Kidney capillary endothelial cell (primary cell): ENCODE results near the gene RSBN1.
"Not testable (repeated sequence)": the region's sequence is repeated elsewhere in the genome, so short reads cannot be mapped to it uniquely, and the experiment has no call there.

Source experiments
- DNase-seq: peaks from one replicate; pipeline ENCODE4 v3.0.0-alpha.2; 2018; ENCODE audit warnings: low spot score

Gene RSBN1

GRCh38 chr1:113780374-113781146, 31.7 kb downstream of the RSBN1 start:
- DNase-seq = no peak

- DNase-seq = no peak
Measured at GRCh38 chr1:113779542-113779941, 32.7 kb downstream of the RSBN1 start.

DNA sequence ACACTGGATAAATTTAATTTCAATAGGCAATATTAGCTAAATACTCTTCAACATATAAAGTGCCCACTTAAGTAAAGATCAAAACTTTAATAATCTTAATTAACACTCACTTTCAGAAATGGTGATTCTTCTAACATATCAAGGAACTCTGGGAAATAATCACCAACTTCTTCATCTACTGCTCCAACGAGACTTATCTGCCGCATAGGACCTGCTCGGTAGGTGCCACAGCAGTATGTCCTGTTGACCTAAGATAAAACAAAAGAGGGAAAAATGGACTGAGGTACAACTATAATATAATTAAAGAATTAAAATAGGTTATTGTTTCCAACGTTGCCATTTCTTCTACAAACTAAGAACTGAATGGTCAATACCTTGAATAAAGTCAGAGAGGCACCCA, 34.7 kb downstream of the RSBN1 start:
- DNase-seq = no peak

DNA sequence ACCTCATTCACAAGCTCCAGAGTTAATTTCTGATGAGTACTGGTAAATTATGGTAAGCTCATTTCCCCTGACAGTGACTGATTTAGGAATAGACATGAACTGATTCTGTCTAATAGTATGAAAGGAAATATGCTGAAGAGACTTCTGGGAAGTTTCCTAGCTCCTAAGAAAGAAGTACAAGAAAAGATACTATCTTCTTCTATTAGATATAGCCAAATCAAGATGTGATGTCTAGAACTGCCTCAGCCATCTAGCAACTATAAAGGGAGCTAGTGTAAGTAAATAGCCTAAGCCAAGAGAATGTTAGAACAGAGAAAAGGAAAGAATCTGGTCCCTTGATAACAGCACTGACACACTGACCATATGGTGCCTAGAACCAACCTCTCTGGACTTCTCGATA, 42.2 kb downstream of the RSBN1 start:
- DNase-seq = no peak

DNA sequence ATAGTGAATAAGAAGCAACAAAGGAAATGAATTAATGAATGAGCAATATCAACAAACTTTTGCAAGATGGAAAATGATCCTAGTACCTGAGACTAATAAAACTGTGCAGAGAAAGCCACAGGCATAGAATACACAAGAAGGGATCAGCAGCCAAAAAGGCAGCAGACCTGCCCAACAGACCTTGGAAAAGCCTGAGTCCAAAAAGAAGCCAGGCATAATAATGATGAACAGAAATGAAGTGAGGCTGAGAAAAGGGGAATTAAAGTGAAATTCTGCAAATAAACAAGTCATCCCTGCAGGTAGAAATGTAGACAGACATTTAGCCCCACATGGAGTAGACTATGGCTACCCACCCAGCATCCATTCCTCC, 42.7 kb downstream of the RSBN1 start:
- no peak for DNase-seq

DNA sequence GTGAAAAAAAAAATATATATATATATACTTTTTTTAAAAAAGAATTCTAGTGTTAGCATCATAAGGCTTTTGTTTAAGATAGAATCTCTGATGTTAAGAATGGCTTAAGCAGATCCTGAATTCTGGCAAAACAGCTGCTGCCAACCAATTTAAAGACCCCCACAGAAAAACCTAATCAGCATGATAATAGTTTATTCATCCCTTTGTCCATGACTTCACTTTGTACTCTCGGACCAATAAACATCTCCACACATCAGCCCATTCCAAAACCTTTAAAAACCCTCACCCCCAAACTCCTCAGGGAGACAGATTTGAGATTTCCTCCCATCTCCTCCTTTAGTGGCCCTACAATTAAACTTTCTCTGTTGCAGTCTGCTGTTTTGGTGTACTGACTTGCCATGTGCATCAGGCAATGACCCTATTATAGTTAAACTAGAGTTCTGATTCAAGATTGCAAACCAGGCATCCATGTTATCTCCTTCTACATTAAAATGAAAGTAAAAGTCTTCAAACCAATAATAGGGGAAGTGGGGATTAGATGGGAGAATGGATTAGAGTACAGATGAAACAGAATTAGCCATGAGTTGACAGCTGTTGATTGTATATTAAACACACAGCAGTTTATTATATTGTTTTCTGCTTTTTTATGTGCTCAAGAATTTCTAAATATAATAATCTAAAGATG, 43.2 kb downstream of the RSBN1 start:
- no peak for DNase-seq

DNA sequence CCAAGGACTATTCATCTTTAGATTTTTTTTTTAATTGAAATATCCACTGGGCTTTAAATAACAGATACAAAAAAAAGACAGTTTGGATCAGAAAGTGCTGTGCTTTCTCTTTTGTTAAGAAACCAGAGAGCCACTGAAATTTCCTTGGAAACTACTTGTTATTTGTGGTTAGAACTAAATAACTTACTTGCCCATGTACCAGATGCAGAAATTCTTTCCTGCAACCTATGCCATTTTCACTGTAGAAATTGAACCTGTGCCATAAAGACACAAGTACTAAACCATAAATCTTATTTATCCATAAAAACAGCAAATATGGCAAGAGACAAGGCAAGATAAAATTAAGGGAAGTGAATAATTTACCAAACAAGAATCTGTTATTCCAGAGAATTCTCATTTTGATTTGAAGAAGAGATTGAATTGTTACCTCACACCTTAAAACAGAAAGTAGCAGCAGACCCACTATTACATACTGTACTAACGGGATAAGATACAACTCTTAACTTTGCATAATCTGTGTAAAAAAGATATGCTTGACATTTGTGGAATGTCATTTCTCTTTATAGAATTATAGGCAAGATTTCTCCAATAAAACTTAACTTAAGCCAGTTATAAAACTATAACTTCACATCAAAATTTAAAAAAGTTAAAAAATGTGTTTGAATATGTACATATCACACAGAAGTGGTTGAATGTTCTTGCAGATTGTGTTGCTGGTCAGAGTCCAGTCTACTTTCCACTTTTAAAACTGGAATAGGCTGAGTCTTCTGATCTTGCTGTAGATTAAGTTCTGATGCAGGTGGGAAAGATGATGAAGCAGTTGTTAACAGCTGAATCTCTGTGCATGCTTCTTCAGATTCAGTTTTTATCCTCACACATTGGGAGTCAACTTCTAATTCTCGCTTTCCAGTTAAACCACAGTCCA, 46.7 kb downstream of the RSBN1 start:
- DNase-seq = no peak

- DNase-seq = no peak
Measured at GRCh38 chr1:113763661-113764060, 48.6 kb downstream of the RSBN1 start.

GRCh38 chr1:113761937-113762336, 50.3 kb downstream of the RSBN1 start:
- DNase-seq = no peak

GRCh38 chr1:113760102-113761080, 51.9 kb downstream of the RSBN1 start:
- DNase-seq = no peak

GRCh38 chr1:113759333-113760101, 52.8 kb downstream of the RSBN1 start, which contains the start of gene PHTF1:
PHTF1 (minus strand) TSS chr1:113759486; CDS start chr1:113758703, 783 bp downstream.
- peak; percentile 85 for DNase-seq

- DNase-seq = peak; percentile 47
Measured at GRCh38 chr1:113758631-113759332, 53.5 kb downstream of the RSBN1 start.

GRCh38 chr1:113756461-113756860, 55.8 kb downstream of the RSBN1 start:
- no peak for DNase-seq

- DNase-seq = not testable (repeated sequence)
Measured at GRCh38 chr1:113753333-113753732, 58.9 kb downstream of the RSBN1 start.

- DNase-seq = no peak
Measured at GRCh38 chr1:113751516-113751915, 60.8 kb downstream of the RSBN1 start.

DNA sequence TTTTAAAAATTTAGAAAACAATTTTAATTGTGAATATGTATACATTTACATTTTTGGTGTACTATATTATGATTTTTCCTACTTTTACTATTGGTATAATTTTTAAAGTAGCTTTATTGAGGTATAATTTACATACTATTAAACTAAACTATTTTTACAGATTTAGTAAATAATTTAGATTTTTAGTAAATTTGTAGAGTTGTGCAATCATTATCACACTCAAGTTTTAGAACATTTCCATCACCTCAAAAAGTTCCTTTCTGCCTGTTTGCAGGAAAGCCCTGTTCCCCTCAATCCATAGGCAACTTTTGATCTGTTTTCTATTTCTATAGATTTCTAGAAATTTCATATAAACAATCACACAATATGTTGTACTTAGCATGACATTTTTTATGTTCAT, 61.2 kb downstream of the RSBN1 start:
- no peak for DNase-seq

- DNase-seq = no peak
Measured at GRCh38 chr1:113749402-113749801, 62.9 kb downstream of the RSBN1 start.

DNA sequence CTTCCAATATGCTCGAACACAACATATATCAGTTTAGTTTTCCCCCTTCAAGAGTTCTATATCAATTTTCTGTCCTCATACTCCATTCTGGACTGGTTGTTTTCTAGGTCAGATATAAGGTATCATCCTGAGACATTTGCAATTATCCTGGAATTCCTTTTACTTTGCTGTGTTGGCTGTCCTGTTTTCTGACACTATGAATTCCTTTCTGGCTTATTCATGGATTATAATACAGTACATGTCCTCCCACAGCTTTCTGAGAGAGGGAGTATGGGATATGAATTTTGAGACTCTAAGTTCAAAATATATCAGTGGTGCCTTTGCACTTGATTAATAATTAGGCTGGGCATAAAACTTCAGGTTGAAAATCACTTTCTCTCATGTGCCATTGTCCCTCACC, 64.9 kb downstream of the RSBN1 start:
- DNase-seq = no peak

DNA sequence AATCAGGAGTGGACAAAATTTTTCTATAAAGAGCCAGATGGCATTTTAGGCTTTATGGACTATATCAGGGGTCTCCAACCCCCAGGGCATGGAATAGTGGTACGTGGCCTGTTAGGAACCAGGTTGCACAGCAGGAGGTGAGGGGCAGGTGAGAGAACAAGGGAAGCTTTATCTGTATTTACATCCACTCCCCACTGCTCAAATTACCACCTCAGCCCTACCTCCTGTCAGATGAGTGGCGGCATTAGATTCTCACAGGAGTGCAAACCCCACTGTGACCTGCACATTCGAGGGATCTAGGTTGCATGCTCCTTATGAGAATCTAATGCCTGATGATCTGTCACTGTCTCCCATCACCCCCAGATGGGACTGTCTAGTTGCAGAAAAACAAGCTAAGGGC, 66.9 kb downstream of the RSBN1 start:
- no peak for DNase-seq

- DNase-seq = no peak
Measured at GRCh38 chr1:113744114-113744513, 68.2 kb downstream of the RSBN1 start.
